GM12891 (cell line): ENCODE results near the gene NLN.
A peak's percentile ranks its signal among the peaks of the same experiment; 100 is the strongest.

Experiments used
- DNase-seq: peaks from one replicate; pipeline ENCODE4 v3.0.0; 2011; ENCODE audit warnings: low spot score; ENCODE audit not compliant: insufficient read length
- FAIRE-seq: peaks from 2 replicates; lab custom pipeline; 2011; peaks lifted over from hg19 to GRCh38; lab: Jason Lieb, UNC
- PAX5 ChIP-seq: IDR thresholded peaks from 2 replicates; pipeline ENCODE4 v1.6.1; 2011; ENCODE audit warnings: low read length, moderate library complexity, mild to moderate bottlenecking; ENCODE audit not compliant: insufficient read depth, severe bottlenecking
- POLR2A ChIP-seq: IDR thresholded peaks from 2 replicates; pipeline ENCODE4 v1.6.1; 2011; ENCODE audit warnings: low read depth, low read length, control low read depth
- POLR2AphosphoS5 ChIP-seq: IDR thresholded peaks from 2 replicates; pipeline ENCODE4 v1.6.1; 2011; ENCODE audit warnings: low read depth, low read length, control low read depth
- POU2F2 ChIP-seq: IDR thresholded peaks from 2 replicates; pipeline ENCODE4 v1.6.1; 2011; ENCODE audit warnings: low read depth, mild to moderate bottlenecking, control low read depth, low read length, moderate library complexity
- SPI1 ChIP-seq: IDR thresholded peaks from 2 replicates; pipeline ENCODE4 v1.6.1; 2011; ENCODE audit warnings: low read depth, low read length, control low read depth
- TAF1 ChIP-seq: IDR thresholded peaks from 2 replicates; pipeline ENCODE4 v1.6.1; 2011; ENCODE audit warnings: low read depth, low read length, control low read depth

Gene NLN

DNA sequence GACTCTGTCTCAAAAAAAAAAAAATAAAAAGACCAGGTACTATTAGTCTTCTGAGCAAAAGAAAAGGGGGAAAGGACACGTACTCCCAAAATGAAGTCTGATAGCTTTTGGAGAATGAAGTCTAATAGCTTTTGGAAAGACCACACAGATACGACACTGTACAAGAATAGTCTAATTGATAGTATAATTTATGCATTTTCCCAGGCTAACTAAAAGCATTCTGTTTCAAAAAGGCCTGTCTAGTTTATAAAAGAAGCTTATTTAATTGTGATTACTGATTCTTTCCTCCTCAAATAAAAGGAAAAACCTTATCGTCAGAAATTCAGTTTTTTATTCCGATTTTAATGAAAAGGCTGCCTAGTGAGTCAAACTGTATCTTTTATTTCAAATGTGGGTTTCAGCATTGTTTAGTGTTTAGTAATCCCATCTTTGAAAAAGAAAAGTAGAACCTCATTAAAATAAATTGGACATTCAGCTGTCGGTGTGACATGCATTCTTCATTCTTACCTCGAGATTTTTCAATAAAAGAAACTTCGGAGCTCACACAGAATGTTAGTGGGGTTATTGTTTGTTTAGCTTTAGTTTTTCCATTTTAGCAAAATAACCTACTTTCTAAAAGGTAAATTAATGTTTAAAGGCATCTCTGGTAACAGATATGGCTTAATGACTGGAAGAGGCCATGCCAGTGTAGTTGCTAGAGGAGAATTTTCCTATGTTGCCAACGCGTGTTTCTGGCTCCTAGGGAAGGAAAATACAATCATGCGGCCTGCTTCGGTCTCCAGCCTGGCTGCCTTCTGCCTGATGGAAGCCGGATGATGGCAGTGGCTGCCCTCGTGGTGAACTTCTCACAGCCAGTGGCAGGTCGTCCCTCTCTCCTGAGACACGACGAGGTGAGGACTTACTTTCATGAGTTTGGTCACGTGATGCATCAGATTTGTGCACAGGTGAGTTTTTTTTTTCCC is 70.0 kb downstream of the NLN start:
- no peak for DNase-seq
- TF ChIP-seq POLR2AphosphoS5 = no peak
- no peak for FAIRE-seq

DNA sequence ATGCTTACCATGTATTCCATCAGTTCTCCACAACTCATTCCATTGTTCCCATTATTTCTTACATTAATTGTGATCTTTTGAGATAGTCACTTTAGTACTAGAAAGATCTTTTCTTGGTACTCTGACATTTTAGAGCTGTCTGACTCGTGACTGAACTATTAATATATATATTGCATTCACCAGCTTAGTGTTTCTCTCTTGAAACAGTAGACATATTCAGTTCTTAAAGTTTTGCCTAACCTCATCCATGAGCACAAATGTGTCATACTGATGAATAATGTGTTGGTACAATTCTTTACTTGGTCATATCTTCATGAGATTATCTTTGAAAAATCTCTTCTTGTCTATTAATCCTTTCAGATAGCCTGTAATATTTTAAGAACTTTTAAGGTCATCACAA is 74.3 kb downstream of the NLN start:
- no peak for DNase-seq
- no peak for TF ChIP-seq SPI1
- FAIRE-seq = no peak

DNA sequence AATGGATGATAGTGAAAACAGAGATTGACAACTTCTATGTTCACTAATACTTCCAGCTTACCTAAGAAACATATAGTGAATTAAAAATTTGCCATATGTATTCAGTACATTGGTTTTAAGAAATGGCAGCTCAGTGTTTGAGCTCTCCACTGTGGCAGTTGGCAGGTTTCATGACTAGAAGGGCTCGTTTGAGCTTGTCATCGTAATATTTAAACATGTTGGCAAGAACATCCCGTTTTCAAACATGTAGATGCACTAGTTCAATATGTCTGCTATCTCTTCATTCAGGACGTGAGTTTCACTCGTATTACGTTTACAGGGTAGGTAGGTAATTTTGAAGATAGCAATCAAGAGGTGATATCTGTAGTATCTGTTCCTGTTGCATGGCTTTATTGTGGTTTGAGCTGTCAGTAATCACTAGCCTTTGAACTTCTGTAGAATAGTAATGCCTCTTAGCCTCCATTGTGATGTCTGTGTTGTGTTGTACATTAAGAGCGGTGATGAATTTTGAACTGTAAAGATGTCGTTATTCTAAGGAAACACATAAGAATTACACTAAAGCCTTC is 74.8 kb downstream of the NLN start:
- FAIRE-seq = peak; percentile 57
- no peak for DNase-seq
- TF ChIP-seq SPI1 = peak; percentile 44
- no peak for TF ChIP-seq TAF1
- no peak for TF ChIP-seq PAX5

DNA sequence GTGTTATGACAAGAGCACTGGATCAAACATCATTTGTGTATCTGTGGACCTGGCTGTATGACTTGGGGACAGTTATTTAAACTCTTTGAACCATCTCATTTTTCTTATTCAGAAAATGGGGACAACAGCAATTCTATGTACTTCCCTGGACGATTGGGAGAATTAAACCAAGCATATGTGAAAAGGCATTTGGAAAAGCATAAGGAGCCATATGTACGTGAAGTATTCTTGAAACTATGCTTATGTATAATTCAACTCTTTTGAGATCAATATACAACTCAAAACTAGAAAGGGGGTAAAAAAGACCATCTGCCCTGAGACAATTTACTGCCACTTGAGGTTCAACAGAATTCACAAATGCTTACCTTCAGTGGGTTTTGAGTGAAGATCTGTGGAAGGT is 75.5 kb downstream of the NLN start:
- FAIRE-seq (no peak), DNase-seq (no peak)
- no peak for TF ChIP-seq POLR2A
- TF ChIP-seq POU2F2 = no peak
- no peak for TF ChIP-seq POLR2AphosphoS5
- TF ChIP-seq PAX5 = no peak

DNA sequence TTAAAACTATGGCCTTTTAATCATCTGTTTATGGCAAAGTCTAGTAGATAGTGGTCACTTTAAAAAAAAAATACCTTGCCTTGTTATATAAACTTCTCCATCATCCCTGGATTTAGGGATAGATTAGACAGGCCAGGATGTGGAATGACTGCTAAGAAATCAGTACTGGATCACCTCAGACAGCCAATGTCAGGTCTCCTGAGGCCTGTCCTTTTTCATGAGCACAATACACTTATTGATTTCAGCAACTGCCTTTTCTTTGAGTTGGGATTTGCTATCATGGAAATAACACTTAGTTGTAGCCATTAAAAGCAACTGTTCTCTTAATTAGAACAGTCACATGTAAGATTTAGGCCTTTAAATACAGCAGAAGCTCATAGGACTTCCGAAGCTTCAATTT is 77.9 kb downstream of the NLN start:
- no peak for FAIRE-seq
- no peak for DNase-seq
- TF ChIP-seq POLR2A = no peak
- no peak for TF ChIP-seq POU2F2
- no peak for TF ChIP-seq TAF1
- TF ChIP-seq SPI1 = no peak
- TF ChIP-seq POLR2AphosphoS5 = no peak
- TF ChIP-seq PAX5 = no peak

DNA sequence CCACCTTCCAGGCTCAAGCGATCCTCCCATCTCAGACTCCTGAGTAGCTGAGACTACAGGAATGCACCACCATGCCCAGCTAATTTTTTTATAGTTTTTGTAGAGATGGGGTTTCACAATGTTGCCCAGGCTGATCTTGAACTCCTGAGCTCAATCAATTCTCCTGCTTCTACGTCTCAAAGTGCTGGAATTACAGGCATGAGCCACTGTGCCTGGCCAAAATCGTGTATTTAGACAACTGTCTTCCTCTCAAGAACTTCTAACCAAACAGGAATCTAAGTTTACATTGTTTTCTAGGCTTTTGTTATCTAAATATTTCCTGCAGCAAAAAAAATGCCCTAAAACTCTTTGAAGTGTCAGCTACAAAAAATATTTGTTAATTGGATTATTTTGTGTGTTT is 78.8 kb downstream of the NLN start:
- FAIRE-seq (no peak), DNase-seq (no peak)
- TF ChIP-seq TAF1 = no peak
- no peak for TF ChIP-seq POLR2A
- TF ChIP-seq SPI1 = no peak
- TF ChIP-seq POU2F2 = no peak
- no peak for TF ChIP-seq PAX5
- TF ChIP-seq POLR2AphosphoS5 = no peak

DNA sequence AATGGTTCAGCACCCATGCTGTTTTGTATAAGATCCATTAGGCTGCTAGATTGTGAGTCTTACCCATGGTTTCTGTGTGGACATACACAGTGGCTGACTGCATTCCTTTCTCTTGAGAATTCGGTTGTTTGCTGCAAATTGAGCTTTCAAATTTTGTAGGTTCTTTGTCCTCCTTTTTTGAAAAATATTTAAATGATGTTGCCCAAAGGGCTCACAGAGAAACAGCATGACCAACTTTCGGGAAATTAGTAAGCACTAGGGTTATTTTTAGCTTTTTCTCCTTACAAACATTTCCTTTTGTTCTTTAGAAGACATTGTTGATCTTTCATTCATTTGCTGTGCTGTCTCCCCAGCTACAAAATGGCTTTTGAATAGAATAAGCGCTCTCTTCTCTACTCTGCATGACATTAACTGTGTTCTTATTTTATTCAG is 79.4 kb downstream of the NLN start:
- DNase-seq (no peak), FAIRE-seq (no peak)

DNA sequence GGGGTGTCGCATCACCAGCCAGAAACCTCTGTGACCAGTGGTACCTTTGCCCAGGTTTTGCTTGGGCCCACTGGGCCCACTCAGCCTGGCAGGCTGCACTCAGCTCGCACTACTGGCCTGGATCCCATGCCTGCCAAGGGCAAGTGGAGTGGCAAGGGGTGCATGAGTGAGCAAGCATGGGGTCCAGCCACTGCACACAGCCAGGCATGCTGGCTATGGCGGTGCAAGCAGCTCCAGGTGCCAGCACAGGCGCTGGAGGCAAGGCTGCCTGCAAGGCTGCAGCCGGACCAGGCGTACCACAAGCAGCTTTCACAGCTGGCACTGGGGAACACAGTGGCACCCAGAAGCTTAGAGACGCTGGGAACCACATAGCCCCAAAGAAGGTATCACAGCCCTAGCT is 80.1 kb downstream of the NLN start:
- no peak for DNase-seq
- no peak for TF ChIP-seq TAF1
- no peak for TF ChIP-seq SPI1
- TF ChIP-seq POU2F2 = no peak
- no peak for TF ChIP-seq POLR2AphosphoS5
- TF ChIP-seq PAX5 = no peak
- no peak for TF ChIP-seq POLR2A

More for the DNA sequence above, 79.4 kb downstream of the NLN start:
- no peak for TF ChIP-seq POLR2A
- TF ChIP-seq POU2F2 = no peak
- no peak for TF ChIP-seq TAF1
- no peak for TF ChIP-seq PAX5
- TF ChIP-seq SPI1 = no peak
- no peak for TF ChIP-seq POLR2AphosphoS5

DNA sequence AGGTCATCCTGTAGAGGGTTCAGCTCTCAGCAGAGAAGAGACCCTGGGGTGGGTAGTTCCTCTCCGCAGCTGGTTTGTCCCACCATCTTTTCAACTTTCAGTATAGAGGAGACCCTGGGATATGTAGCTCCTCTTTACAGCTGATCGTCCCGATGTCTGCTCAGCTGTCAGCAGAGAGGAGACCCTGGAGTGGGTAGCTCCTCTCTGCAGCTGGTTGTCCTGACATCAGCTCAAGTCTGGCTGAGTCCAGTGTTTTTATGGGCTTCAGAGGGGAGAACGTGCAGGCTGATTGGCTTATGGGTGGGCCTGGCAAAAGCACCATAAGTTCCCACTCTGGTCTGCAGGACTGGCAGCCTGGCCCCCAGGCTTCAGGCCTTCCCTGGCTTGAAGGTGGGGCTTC is 80.8 kb downstream of the NLN start:
- no peak for DNase-seq
- FAIRE-seq = no peak
- TF ChIP-seq POLR2AphosphoS5 (no peak), SPI1 (no peak), POU2F2 (no peak), TAF1 (no peak), POLR2A (no peak), PAX5 (no peak)

More for the DNA sequence above, 80.1 kb downstream of the NLN start:
- FAIRE-seq = no peak

DNA sequence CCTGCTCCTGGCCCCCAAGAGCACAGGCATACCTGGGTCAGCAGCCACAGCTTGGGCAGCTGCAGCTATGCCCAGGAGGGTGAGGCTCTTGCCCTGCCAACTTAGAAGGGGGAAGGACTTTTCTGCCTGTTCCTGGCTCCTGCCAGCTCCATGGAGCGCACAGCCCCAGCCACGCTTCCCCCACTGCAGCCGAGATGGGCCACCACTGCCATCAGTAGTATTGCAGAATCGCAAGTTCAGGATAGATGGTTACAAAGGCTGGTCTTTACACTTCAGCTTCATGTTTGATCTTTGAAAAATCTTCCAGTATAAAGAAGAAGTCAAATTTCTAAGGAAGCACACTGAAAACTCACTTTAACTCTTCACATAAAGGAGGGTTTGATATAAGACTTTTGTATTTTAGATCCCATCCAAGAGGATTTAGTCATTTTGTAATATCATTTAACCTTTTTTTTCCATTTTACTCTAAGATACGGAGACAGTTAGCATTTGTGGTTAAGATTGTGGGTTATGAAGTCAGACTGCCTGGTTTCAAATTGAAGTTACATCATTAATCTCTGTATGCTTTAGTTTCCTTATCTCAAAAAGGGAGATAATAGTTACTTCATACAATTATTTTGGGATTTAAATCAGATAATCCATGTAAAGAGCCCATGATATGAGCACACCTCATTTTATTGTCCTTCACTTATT is 81.8 kb downstream of the NLN start:
- FAIRE-seq (no peak), DNase-seq (no peak)
- TF ChIP-seq PAX5 = no peak
- TF ChIP-seq SPI1 = no peak
- no peak for TF ChIP-seq POU2F2
- no peak for TF ChIP-seq TAF1
- no peak for TF ChIP-seq POLR2AphosphoS5
- TF ChIP-seq POLR2A = no peak
